K562 (cell line): ENCODE data around the gene UHRF1. TPM values are rescaled to one million over a fixed set of nuclear protein-coding genes. Genes with fewer than 3 reads are reported as not detected.
A peak's percentile ranks its signal among the peaks of the same experiment; 100 is the strongest.

ENCODE experiments used
- ATAC-seq: fragments of 200-7000 bp; cut with Tn5 transposase; 3 replicates; pipeline ENCODE4 v1.9.1; 2020; ENCODE audit warnings: moderate library complexity
- BruUV-seq: library from RNA; stranded (reverse); fragments of 400-500 nt; replicated peaks from 2 replicates; lab custom pipeline; 2021; lab: Mats Ljungman, UMichigan
- CTCF ChIA-PET: fragments of 300-600 bp; formaldehyde crosslinking; extraction: SDS; loops from one replicate; lab custom pipeline; 2021; ENCODE audit warnings: low intra/inter-chr PET ratio; lab: Yijun Ruan, JAX
- POLR2A ChIA-PET: fragments of 300-600, 350-650 bp; sonication (Branson Sonifier 250); formaldehyde crosslinking; extraction: SDS; loops from one replicate; lab custom pipeline; 2021; ENCODE audit warnings: antibody characterized with exemption, inconsistent platforms; lab: Yijun Ruan, JAX
- DNase-seq, 4 experiments: peaks; one replicate each; pipeline versions ENCODE4 v3.0.0 to v3.0.0-alpha.2; 2011 to 2018; ENCODE audit warnings: low spot score in 3 of 4, mixed read lengths in 3 of 4; ENCODE audit errors: extremely low read depth in 1 of 4
- FAIRE-seq: peaks from 2 replicates; lab custom pipeline; 2011; peaks lifted over from hg19 to GRCh38; lab: Jason Lieb, UNC
- H2AFZ ChIP-seq: 2 replicates; pipeline ENCODE4 v1.6.0; 2011; ENCODE audit warnings: low read depth, low read length, control low read depth, inconsistent platforms
- H3K27ac ChIP-seq: fragments of 200-600 bp; 3 replicates; pipeline ENCODE4 v1.8.0; 2011; ENCODE audit warnings: low read depth, mild to moderate bottlenecking, control low read depth, inconsistent platforms, low read length, moderate library complexity, mixed read lengths; ENCODE audit errors: extremely low read depth
- H3K27me3 ChIP-seq, 2 experiments: fragments of 300-600 bp in 1 of 2; 2 replicates in 1 of 2; 3 replicates in 1 of 2; pipeline versions ENCODE4 v1.6.0 to v1.8.0; 2011; ENCODE audit warnings: inconsistent platforms in 2 of 2, low read length in 2 of 2, mild to moderate bottlenecking in 1 of 2, mixed read lengths in 1 of 2, moderate library complexity in 1 of 2; ENCODE audit not compliant: control insufficient read depth in 2 of 2, insufficient read depth in 2 of 2
- H3K36me3 ChIP-seq: fragments of 300-600 bp; 3 replicates; pipeline ENCODE4 v1.8.0; 2011; ENCODE audit warnings: mild to moderate bottlenecking, low read length, inconsistent platforms; ENCODE audit not compliant: control insufficient read depth, insufficient read depth
- H3K4me1 ChIP-seq, 2 experiments: fragments of 200-600 bp in 1 of 2; replicated peaks in 1 of 2; 2 replicates in 1 of 2; 3 replicates in 1 of 2; pipeline versions ENCODE4 v1.5.1 to v1.8.0; 2011; ENCODE audit warnings: inconsistent platforms in 2 of 2, low read length in 2 of 2, mild to moderate bottlenecking in 1 of 2, mixed read lengths in 1 of 2, moderate library complexity in 1 of 2; ENCODE audit not compliant: control insufficient read depth in 2 of 2, insufficient read depth in 2 of 2
- H3K4me2 ChIP-seq: 2 replicates; pipeline ENCODE4 v1.6.1; 2011; ENCODE audit warnings: low read length, control low read depth, inconsistent platforms, mixed read lengths; ENCODE audit not compliant: insufficient read depth
- H3K4me3 ChIP-seq: fragments of 200-600 bp; sonication (generic), shearing (Covaris generic); 2 replicates; pipeline ENCODE4 v1.5.1; 2016; ENCODE audit warnings: control low read depth, inconsistent platforms
- H3K79me2 ChIP-seq: fragments of 200-600 bp; 3 replicates; pipeline ENCODE4 v1.8.0; 2011; ENCODE audit warnings: low read length, inconsistent platforms; ENCODE audit not compliant: control insufficient read depth, insufficient read depth
- H3K9ac ChIP-seq, 2 experiments: 2 replicates each; pipeline versions ENCODE4 v1.6.0 to v1.6.1; 2011; ENCODE audit warnings: low read depth in 2 of 2, low read length in 2 of 2, control low read depth in 1 of 2, inconsistent platforms in 1 of 2, mild to moderate bottlenecking in 1 of 2, mixed read lengths in 1 of 2; ENCODE audit not compliant: insufficient read depth in 1 of 2
- H3K9me1 ChIP-seq: one replicate; pipeline ENCODE4 v1.6.0; 2011; ENCODE audit warnings: inconsistent platforms, mild to moderate bottlenecking, low read length, moderate library complexity; ENCODE audit not compliant: control insufficient read depth, insufficient read depth
- H3K9me3 ChIP-seq: replicated peaks from 2 replicates; pipeline ENCODE4 v1.5.1; 2011; ENCODE audit warnings: low read depth, low read length, inconsistent platforms; ENCODE audit not compliant: control insufficient read depth, insufficient read depth
- H4K20me1 ChIP-seq: replicated peaks from 2 replicates; pipeline ENCODE4 v1.6.1; 2011; ENCODE audit warnings: low read length, inconsistent platforms, mixed read lengths; ENCODE audit not compliant: control insufficient read depth, insufficient read depth
- ARID1B ChIP-seq: fragments of 450-650 bp; IDR thresholded peaks from 2 replicates; pipeline ENCODE4 v1.6.1; 2016; ENCODE audit warnings: antibody characterized with exemption, mild to moderate bottlenecking, inconsistent platforms
- COPS2 ChIP-seq: fragments of 450-650 bp; conservative IDR thresholded peaks from 2 replicates; pipeline ENCODE4 v1.6.1; 2016; ENCODE audit warnings: mild to moderate bottlenecking, moderate library complexity
- FOSL1 ChIP-seq: fragments of 200-800 bp; sonication (Bioruptor generic); conservative IDR thresholded peaks from 2 replicates; pipeline ENCODE4 v1.6.1; 2016; ENCODE audit warnings: missing genetic modification characterization, missing compliant biosample characterization
- JUND ChIP-seq, 2 experiments: IDR thresholded peaks; 2 replicates in 1 of 2; 3 replicates in 1 of 2; pipeline ENCODE4 v1.6.1; 2011; ENCODE audit warnings: borderline replicate concordance in 2 of 2, low read depth in 2 of 2, low read length in 2 of 2, improper control_type of control experiment in 1 of 2, missing biosample characterization in 1 of 2, missing genetic modification characterization in 1 of 2, missing genetic modification reagents in 1 of 2
- NR2C1 ChIP-seq, 2 experiments: fragments of 450-650 bp; IDR thresholded peaks; 2 replicates each; pipeline ENCODE4 v1.6.1; 2017; ENCODE audit warnings: mild to moderate bottlenecking in 2 of 2, antibody characterized with exemption in 1 of 2, inconsistent platforms in 1 of 2, missing compliant biosample characterization in 1 of 2, missing genetic modification characterization in 1 of 2
- POLR2G ChIP-seq: fragments of 200-400 bp; formaldehyde crosslinking; IDR thresholded peaks from 2 replicates; pipeline ENCODE4 v1.6.1; 2017; ENCODE audit warnings: low read depth, mild to moderate bottlenecking, antibody characterized with exemption, low read length, moderate library complexity
- RBFOX2 ChIP-seq: fragments of 200-400 bp; formaldehyde crosslinking; IDR thresholded peaks from 2 replicates; pipeline ENCODE4 v1.6.1; 2017; ENCODE audit warnings: low read depth, mild to moderate bottlenecking, low read length, moderate library complexity
- SIN3A ChIP-seq, 2 experiments: fragments of 150-350 bp in 1 of 2; IDR thresholded peaks; 2 replicates each; pipeline ENCODE4 v1.6.1; 2011 to 2016; ENCODE audit warnings: borderline replicate concordance in 2 of 2, low read depth in 2 of 2, low read length in 2 of 2, mild to moderate bottlenecking in 2 of 2, moderate library complexity in 2 of 2; ENCODE audit not compliant: control insufficient read depth in 1 of 2
- ZBTB40 ChIP-seq, 2 experiments: fragments of 450-650 bp in 1 of 2; sonication (generic) in 1 of 2; formaldehyde crosslinking in 1 of 2; IDR thresholded peaks; 2 replicates each; pipeline versions ENCODE4 v1.7.1 to v1.9.0; 2016 to 2022; ENCODE audit warnings: inconsistent platforms in 1 of 2, mild to moderate bottlenecking in 1 of 2, missing genetic modification reagents in 1 of 2
- ZNF232 ChIP-seq: sonication (generic); formaldehyde crosslinking; IDR thresholded peaks from 2 replicates; pipeline ENCODE4 v1.8.0; 2022; ENCODE audit warnings: mild to moderate bottlenecking, missing genetic modification reagents
- WGBS: fragments of 100-300 bp; shearing (Covaris generic); methylation state at CpG from one replicate; pipeline ENCODE4 v1.1.6; 2016; ENCODE audit warnings: low coverage, mixed read lengths; ENCODE audit not compliant: insufficient coverage; ENCODE audit errors: missing lambda C conversion rate; 5-methylcytosine and 5-hydroxymethylcytosine counted together
- in situ Hi-C: fragments of 300-500 bp; cut with MboI; formaldehyde crosslinking; loops from 4 replicates; pipeline ENCODE4 v1.15.0; 2018; ENCODE audit warnings: inconsistent platforms, mixed read lengths
- intact Hi-C: fragments of 100-400 bp; cut with micrococcal nuclease; formaldehyde crosslinking; loops from 2 replicates; pipeline ENCODE4 v1.14.2; 2022
- polyA plus RNA-seq, 8 experiments: library from polyadenylated mRNA; depleted of rRNA in 4 of 8; stranded (reverse) in 5 of 8; unstranded in 3 of 8; fragments of >200 nt; fragmentation: Nextera tagmentation in 2 of 8; fragmentation: Illumina TruSeq in 1 of 8; extraction: Ambion mirVana in 2 of 8; extraction: Trizol in 1 of 8; gene quantifications; 2 replicates each; pipeline versions ENCODE4 v1.2.1 to v1.2.3, GENCODE V29; 2011 to 2014; ENCODE audit warnings: inconsistent platforms in 1 of 8, missing spikeins in 1 of 8
- total RNA-seq, 7 experiments: library from RNA; depleted of rRNA in 6 of 7; stranded (reverse); fragments of >200 nt in 6 of 7; fragmentation: Illumina TruSeq in 2 of 7; extraction: Trizol in 2 of 7; gene quantifications; 2 replicates each; pipeline versions ENCODE4 v1.2.1 to v1.2.3, GENCODE V29; 2011 to 2021; ENCODE audit warnings: low replicate concordance in 1 of 7

The UHRF1 gene
- total and polyA plus RNA-seq, 9 of the 15 experiments (the other 6 are each of a cell fraction or from before 2014, with no cell fraction given): 6.0 to 101 (median 30.9) TPM

- peaks cover 23 to 39% of the 10 kb centered on the region in 2 experiments for H3K4me1 ChIP-seq
- in situ Hi-C loops (loop anchor here (5.0 kb wide), 1 partner anchor 108 kb away; no protein-coding TSS in a partner anchor), intact Hi-C loops (no loop called here)
- peak; percentile 67 to 70 (median 70) for DNase-seq
- peak; percentile 78 for ATAC-seq
- no peak overlapping the region for H3K4me2 ChIP-seq
- peak overlapping the region in 1 of 2 experiments; percentile 87; a peak in 2 of 4 replicates for H3K9ac ChIP-seq
- H3K27me3 ChIP-seq: no peaks in the 10 kb centered on the region
- ChIA-PET CTCF (interaction anchor here (1.2 kb wide), 1 partner anchor 105 kb away, joined by 3 read pairs; no protein-coding TSS in a partner anchor), POLR2A (no interaction called here)
- BruUV-seq: no TSS peak
- FAIRE-seq: peak; percentile 67
- peaks cover 87% of the 10 kb centered on the region for H3K79me2 ChIP-seq
- no peak overlapping the region for H3K4me3 ChIP-seq
- no peak overlapping the region for H2AFZ ChIP-seq
- peaks cover 12% of the 10 kb centered on the region; the same call in 1 of the 2 replicates for H4K20me1 ChIP-seq
- H3K9me3 ChIP-seq: no peaks in the 10 kb centered on the region
- H3K9me1 ChIP-seq: peaks cover 3% of the 10 kb centered on the region
- 67% methylated on average over 22 of the region's 23 CpGs for WGBS
- peaks cover 79% of the 10 kb centered on the region for H3K36me3 ChIP-seq
- peak overlapping the region; percentile 10; the same call in 2 of the 3 replicates for H3K27ac ChIP-seq
- TF ChIP-seq POLR2G: 0 out of 2 replicates have a peak, but pooled peaks have one; percentile 8
- TF ChIP-seq NR2C1 (IDR thresholded peaks at IDR 0.05): no peak
- TF ChIP-seq NR2C1 (tag; IDR thresholded peaks at IDR 0.05): no peak
- peak; percentile 87 for TF ChIP-seq FOSL1 (tag)
- peak in 1 of 2 experiments; percentile 47; a peak in 1 of 4 replicates for TF ChIP-seq SIN3A (IDR thresholded peaks at IDR 0.05; ENCODE audit: borderline replicate concordance in 2 of 2, control insufficient read depth in 1 of 2, low read depth in 2 of 2, low read length in 2 of 2)
- TF ChIP-seq RBFOX2: peak; percentile 18; the same call in 1 of the 2 replicates
- TF ChIP-seq ARID1B: 0 out of 2 replicates have a peak, but pooled peaks have one; percentile 42
- no peak for TF ChIP-seq COPS2
- TF ChIP-seq JUND (IDR thresholded peaks at IDR 0.05; ENCODE audit: borderline replicate concordance, low read depth, low read length): peak; percentile 93
- TF ChIP-seq JUND (tag; IDR thresholded peaks at IDR 0.05; ENCODE audit: borderline replicate concordance, low read depth, low read length): peak; percentile 78; the same call in 1 of the 3 replicates
- TF ChIP-seq ZNF232 (CRISPR knock-in tag): no peak
- TF ChIP-seq ZBTB40 (IDR thresholded peaks at IDR 0.05): peak; percentile 87
- TF ChIP-seq ZBTB40 (CRISPR knock-in tag; IDR thresholded peaks at IDR 0.05): peak; percentile 71
These were observed 5.6 kb downstream of the UHRF1 start for GRCh38 chr19:4914736-4915501.
